ENCODE measurements around the gene SMIM1.

DNA sequence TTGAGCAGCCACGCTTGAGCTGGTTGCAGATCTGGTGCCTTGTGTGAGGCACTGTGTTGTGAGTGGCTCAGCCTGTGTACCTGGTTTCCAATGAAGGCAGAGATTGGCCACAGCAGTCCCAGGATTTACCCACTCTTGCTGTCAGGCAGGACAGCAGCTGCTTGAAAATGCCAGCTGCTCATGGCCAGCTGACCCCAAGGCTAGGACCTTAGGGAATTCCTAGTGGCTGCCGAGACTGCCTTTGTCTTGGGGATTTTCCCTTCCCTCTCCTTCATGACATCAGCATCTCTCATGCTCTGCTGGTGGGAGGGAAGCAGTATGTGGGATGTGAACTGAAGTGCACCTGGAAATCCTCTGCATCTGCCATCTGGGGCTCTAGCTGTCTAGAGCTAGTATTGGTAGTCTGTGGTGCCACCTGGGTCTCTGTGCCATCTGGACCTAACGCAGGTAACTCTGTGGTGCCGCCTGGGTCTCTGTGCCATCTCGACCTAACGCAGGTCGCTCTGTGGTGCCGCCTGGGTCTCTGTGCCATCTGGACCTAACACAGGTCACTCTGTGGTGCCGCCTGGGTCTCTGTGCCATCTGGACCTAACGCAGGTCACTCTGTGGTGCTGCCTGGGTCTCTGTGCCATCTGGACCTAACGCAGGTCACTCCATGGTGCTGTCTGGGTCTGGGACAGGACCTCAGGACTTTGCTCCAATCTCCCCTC, 27.6 kb downstream of the SMIM1 start:
- TF ChIP-seq POLR2AphosphoS5 (IDR thresholded peaks at IDR 0.05; ENCODE audit: low read depth): no peak
- TF ChIP-seq, protein P1, sequence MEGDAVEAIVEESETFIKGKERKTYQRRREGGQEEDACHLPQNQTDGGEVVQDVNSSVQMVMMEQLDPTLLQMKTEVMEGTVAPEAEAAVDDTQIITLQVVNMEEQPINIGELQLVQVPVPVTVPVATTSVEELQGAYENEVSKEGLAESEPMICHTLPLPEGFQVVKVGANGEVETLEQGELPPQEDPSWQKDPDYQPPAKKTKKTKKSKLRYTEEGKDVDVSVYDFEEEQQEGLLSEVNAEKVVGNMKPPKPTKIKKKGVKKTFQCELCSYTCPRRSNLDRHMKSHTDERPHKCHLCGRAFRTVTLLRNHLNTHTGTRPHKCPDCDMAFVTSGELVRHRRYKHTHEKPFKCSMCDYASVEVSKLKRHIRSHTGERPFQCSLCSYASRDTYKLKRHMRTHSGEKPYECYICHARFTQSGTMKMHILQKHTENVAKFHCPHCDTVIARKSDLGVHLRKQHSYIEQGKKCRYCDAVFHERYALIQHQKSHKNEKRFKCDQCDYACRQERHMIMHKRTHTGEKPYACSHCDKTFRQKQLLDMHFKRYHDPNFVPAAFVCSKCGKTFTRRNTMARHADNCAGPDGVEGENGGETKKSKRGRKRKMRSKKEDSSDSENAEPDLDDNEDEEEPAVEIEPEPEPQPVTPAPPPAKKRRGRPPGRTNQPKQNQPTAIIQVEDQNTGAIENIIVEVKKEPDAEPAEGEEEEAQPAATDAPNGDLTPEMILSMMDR (conservative IDR thresholded peaks at IDR 0.05; ENCODE audit: low read depth in 2 of 2): no peak
- TF ChIP-seq, protein P2, sequence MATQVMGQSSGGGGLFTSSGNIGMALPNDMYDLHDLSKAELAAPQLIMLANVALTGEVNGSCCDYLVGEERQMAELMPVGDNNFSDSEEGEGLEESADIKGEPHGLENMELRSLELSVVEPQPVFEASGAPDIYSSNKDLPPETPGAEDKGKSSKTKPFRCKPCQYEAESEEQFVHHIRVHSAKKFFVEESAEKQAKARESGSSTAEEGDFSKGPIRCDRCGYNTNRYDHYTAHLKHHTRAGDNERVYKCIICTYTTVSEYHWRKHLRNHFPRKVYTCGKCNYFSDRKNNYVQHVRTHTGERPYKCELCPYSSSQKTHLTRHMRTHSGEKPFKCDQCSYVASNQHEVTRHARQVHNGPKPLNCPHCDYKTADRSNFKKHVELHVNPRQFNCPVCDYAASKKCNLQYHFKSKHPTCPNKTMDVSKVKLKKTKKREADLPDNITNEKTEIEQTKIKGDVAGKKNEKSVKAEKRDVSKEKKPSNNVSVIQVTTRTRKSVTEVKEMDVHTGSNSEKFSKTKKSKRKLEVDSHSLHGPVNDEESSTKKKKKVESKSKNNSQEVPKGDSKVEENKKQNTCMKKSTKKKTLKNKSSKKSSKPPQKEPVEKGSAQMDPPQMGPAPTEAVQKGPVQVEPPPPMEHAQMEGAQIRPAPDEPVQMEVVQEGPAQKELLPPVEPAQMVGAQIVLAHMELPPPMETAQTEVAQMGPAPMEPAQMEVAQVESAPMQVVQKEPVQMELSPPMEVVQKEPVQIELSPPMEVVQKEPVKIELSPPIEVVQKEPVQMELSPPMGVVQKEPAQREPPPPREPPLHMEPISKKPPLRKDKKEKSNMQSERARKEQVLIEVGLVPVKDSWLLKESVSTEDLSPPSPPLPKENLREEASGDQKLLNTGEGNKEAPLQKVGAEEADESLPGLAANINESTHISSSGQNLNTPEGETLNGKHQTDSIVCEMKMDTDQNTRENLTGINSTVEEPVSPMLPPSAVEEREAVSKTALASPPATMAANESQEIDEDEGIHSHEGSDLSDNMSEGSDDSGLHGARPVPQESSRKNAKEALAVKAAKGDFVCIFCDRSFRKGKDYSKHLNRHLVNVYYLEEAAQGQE (IDR thresholded peaks at IDR 0.05; ENCODE audit: unreplicated experiment): no peak

Data from GM23338 (cell line).